Right ventricle myocardium inferior (tissue), 1 donor: ENCODE data around the gene THAP3. TPM values are rescaled to one million over a fixed set of nuclear protein-coding genes. Genes with fewer than 3 reads are reported as not detected.

Source experiments
- ATAC-seq: fragments of 200-7000 bp; cut with Tn5 transposase; one replicate; pipeline ENCODE4 v1.9.1; 2020; ENCODE audit warnings: mild to moderate bottlenecking, moderate library complexity
- DNase-seq: peaks from one replicate; pipeline ENCODE4 v3.0.0; 2021; ENCODE audit errors: missing footprints
- intact Hi-C: fragments of 100-400 bp; cut with DNase I; formaldehyde crosslinking; loops from one replicate; pipeline ENCODE4 v1.11.0; 2022
- total RNA-seq: library from RNA; stranded (reverse); fragmentation: NEBNext Ultra II Directional; extraction: Animal tissue kit (Norgen Biotek cat#: 25700); gene quantifications from one replicate; pipeline ENCODE4 v1.2.1, GENCODE V29; 2021
- donor health status: DM: no; HTN: yes; CAD: no; lungs with severe emphysema.

The THAP3 gene
- total RNA-seq, 1 donor from 2014 or later: 12.5 TPM

- intact Hi-C loops: loop anchor here (1.0 to 2.0 kb wide), 2 partner anchors 21 to 48 kb away; partner anchors contain the start of gene NOL9
- peak; percentile 18 for ATAC-seq
- DNase-seq: no peak
Measured at GRCh38 chr1:6601923-6602668, 22.6 kb upstream of the THAP3 start.

DNA sequence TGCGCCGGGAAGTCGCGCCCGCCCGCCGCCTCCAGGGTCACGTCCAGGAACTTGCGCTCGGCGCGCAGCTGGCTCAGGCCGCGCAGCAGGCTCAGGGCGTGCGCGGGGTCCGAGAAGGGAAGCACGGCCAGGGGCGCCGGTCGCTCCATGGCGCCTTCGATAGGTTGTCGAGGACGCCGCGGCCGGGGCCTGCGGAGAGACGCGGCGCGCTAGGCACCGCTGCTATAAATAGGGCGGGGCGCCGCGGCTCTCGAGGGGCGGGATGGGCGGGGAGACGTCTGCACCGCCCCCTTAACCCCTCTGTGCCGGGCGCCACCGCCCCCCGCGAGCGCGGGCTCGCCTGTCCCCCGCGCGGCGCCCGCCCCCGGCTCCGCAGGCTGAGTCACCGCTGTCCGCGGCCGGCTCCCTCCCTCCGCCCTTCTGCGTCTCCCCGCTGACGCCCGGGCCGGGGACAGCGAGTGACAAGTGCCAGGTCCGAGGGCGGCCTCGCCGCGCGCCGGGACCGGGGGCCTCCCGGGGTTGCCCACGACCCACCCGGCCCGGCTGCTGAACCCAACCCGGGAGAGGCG is 21.9 kb upstream of the THAP3 start, which contains the start of gene KLHL21:
Gene KLHL21 (minus strand): TSS at position 201 of the 569 bp plus-strand sequence. CDS start 52 bp downstream, at position 149.
- ATAC-seq: peak; percentile 86
- DNase-seq: peak; percentile 93
- intact Hi-C loops: loop anchor here (1.0 kb wide), 1 partner anchor 11 kb away; the partner anchor contains the start of gene PHF13

GRCh38 chr1:6603238-6603914 is 21.3 kb upstream of the THAP3 start:
- intact Hi-C loops: loop anchor here (1.0 kb wide), 1 partner anchor 10 kb away; the partner anchor contains the start of gene PHF13

DNA sequence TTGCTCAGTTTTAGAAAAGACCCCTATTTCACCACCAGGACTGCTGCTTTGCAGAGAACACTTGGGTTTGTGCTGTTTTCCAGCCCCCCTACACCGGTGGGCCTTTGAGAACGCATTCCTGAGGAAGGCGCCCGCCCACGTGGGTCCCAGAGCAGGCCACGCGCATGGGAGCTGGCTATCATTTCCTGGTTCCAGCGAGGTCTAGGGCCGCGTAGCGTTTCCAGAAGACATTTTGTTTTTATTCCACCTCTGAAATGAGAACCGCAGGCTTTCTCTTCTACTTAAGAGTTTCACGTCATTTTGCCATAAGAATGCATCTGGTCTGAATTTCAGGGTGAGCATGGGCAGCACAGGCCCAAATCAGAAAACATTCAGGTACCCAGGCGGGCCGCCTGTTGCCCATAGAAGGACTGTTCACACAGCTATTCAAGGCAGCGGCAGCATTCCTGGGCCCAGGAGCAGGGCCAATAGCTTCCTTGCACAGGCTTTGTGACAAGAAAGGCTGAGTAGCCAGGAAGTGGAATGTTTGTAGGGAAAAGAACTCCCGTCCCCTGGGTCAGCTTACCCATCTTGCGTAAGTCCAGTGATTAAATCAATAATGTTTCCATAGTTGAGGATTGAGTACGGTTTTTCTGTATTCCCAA is 20.6 kb upstream of the THAP3 start:
- peak; percentile 86 for DNase-seq
- peak; percentile 37 for ATAC-seq
- intact Hi-C loops: loop anchor here (1.0 kb wide), 1 partner anchor 9 kb away; the partner anchor contains the start of gene PHF13

More at GRCh38 chr1:6603238-6603914, 21.3 kb upstream of the THAP3 start:
- ATAC-seq (peak; percentile 27), DNase-seq (no peak)

DNA sequence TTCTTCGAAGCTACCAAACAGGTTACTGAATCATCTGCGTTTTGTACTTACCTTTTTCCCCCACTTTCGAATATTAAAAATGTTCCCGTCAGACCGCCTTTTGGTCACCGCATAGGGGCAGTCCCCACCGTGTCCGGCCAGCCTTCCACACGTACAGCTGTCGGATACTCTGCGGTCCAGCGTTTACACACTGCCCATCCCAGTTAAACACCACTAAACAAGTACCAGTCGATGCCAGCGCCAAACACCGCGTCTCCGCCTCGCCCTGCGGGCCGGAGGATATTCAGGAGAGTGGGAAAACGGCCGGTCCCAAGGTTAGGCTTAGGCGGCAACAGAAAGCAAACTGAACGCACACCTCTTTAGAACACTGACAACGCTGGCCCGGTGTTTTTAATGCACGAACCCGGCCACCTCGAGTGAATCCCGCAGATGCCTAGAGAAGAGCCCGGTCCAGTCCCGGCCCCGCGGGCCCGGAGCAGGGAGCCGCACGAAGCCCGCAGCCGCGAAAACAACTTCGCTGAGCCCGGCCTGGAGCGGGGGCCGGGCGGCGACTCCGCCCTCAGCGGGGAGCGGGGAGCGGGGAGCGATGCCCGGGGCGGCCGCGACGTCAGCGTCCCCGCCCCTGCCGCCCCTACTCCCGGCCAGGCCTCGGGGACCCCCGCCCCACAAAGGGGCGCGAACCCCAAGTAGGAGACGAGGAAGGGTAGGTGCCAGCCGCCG is 11.9 kb upstream of the THAP3 start:
- peak; percentile 61 for ATAC-seq
- DNase-seq: no peak
- intact Hi-C loops: loop anchor here (1.0 kb wide), 1 partner anchor 10 kb away; no protein-coding TSS in a partner anchor

GRCh38 chr1:6613361-6614018 is 11.2 kb upstream of the THAP3 start, which contains the start of gene PHF13:
TSS of gene PHF13 (plus strand) at chr1:6613731. CDS start at chr1:6614067, 336 bp downstream.
- DNase-seq: peak; percentile 100
- intact Hi-C loops: loop anchor here (1.0 kb wide), 1 partner anchor 10 kb away; no protein-coding TSS in a partner anchor
- ATAC-seq: peak; percentile 98

- intact Hi-C loops: no loop called here
- ATAC-seq (no peak), DNase-seq (peak; percentile 83)
Measured at GRCh38 chr1:6614019-6614928, 10.4 kb upstream of the THAP3 start.

GRCh38 chr1:6614929-6615785 is 9.5 kb upstream of the THAP3 start:
- ATAC-seq: no peak
- intact Hi-C loops: no loop called here
- no peak for DNase-seq

DNA sequence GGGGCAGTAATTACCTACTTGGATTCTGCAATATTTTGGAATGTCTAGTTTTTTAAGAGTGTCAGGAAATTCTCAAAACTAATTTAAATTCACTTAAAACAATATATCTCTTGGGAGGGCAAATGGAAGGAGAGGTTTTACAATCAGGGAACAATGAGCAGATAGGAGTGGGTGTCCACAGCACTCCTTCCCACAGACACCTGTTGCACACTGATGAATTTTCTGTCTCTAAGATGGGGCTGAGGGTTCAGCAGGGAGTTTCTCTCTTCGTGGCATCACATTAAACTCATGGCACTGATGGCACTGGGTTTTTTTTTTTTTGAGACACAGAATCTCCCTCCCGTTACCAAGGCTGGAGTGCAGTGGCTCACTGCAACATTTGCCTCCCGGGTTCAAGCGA is 5.6 kb upstream of the THAP3 start:
- intact Hi-C loops: no loop called here
- DNase-seq: no peak
- no peak for ATAC-seq

DNA sequence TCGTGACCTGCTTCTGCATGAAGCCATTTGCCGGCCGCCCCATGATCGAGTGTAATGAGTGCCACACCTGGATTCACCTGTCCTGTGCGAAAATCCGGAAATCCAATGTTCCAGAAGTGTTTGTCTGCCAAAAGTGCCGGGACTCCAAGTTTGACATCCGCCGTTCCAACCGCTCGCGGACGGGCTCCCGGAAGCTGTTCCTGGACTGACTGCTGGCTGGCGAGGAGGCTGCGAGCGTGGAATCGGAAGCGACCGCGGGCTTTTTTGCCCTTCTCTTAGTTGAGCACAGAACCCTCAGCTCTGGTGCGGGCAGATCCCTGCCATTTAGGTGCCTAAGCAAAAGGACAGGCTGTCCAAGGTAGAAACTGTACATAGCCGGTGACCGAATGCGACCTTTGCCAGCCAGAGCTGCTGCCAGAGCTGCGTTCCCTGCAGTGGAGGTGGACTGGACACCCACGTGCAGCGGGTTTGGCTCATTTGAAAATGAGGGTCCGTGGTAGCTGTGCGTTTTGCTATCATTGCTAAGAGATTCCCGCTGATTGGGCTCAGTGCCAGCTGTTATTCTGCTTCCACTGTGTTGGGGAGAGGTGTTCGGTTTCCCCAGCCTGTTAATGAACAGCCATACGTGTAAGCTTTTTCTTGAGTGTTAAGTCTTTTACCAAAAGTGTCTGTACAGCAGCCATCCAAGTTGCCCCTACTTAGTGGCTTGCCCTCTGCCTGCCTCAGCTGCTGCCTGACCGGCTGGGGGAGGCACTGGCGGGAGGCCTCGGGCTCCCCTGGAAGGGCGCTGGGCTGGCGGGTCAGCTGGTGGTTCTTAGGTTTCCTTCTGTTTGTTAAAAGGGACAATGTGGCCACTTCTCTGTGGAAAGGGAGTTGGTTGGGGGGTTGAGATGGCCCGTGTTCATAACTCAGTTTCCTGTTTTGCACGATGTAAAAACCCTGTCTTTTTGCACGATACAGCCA is 3.0 kb upstream of the THAP3 start:
- DNase-seq (no peak), ATAC-seq (no peak)
- intact Hi-C loops: no loop called here

- intact Hi-C loops: no loop called here
- no peak for ATAC-seq
- no peak for DNase-seq
Measured at GRCh38 chr1:6622396-6623152, 2.1 kb upstream of the THAP3 start.

DNA sequence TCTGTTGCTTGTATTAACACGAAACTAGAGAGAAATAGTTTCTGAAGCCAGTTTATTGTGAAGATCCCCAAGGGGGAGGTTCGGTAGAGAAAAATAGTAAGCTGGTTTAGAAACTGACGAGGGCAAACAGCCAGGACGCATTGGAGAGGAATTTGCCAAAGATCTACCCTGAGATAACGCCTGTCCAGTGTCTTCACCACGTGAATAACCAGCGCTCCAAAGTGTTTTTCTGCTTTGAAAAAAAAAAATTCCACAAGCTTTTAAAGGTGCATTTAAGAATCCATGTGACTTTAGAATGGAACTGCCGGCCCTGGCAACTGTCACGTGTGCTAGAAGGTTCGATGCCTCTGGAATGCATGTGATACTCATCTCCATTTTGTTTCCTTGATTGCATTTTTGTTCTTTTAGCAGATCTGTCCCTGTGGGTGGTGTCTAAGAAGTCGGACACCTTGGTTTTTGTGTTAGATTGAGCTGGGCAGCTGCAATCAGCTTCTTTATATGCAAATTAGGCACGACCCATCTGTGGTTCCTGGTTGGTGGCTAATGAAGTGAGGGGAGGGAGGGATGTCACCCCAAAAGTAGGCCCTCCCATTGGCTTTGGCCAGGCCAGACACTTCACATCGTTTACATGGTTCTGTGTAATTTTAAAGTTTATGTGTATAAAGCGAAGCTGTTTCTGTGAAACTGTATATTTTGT is 1.3 kb upstream of the THAP3 start:
- DNase-seq: no peak
- no peak for ATAC-seq
- intact Hi-C loops: no loop called here

GRCh38 chr1:6625584-6626149 is 999 bp downstream of the THAP3 start:
- intact Hi-C loops: loop anchor here (5.0 kb wide), 1 partner anchor 73 kb away; the partner anchor contains the start of gene NOL9
- ATAC-seq (peak; percentile 6), DNase-seq (no peak)
